Vein endothelial cell (primary cell): Measurements from ENCODE around the gene DTD1. TPM values are rescaled to one million over a fixed set of nuclear protein-coding genes. Genes with fewer than 3 reads are reported as not detected.

Experiments used
- small RNA-seq: library from RNA; depleted of rRNA; stranded (forward); fragments of <200 nt; gene quantifications from one replicate; pipeline ENCODE3, GENCODE V24; 2012
- total RNA-seq: library from RNA; depleted of rRNA; stranded (reverse); fragments of >200 nt; gene quantifications from 2 replicates; pipeline ENCODE4 v1.2.3, GENCODE V29; 2012

DTD1 gene
- 63.7 and 70.6 TPM in 2 replicates for total RNA-seq

GRCh38 chr20:18587665-18588573, at the start of gene DTD1:
DTD1 (plus strand) TSS chr20:18588054; CDS start chr20:18588073, 19 bp downstream.

GRCh38 chr20:18566892-18567738, 20.7 kb upstream of the DTD1 start, which contains the start of gene SMIM26:
SMIM26 (plus strand) TSS chr20:18567432; CDS start chr20:18567479, 47 bp downstream.

GRCh38 chr20:18813483-18813882, 225.6 kb downstream of the DTD1 start, which contains the start of gene SCP2D1:
SCP2D1 (plus strand) TSS chr20:18813783; CDS start chr20:18813816, 33 bp downstream.

Small RNAs within 50 kb of the gene (small RNA-seq; reads per million reads assigned to genes)
- not detected for gene RN7SL638P
- not detected for gene RNU6ATAC34P

Other genes starting within 250 kb of the DTD1 start
- gene DZANK1, start 121.0 kb upstream of the DTD1 start, total RNA-seq: 0.98 and 1.7 TPM in 2 replicates
- gene POLR3F, start 120.7 kb upstream of the DTD1 start, total RNA-seq: 13.6 and 20.3 TPM in 2 replicates
- gene RBBP9, start 90.8 kb upstream of the DTD1 start, total RNA-seq: 16.3 and 23.4 TPM in 2 replicates
- gene SEC23B, start 80.1 kb upstream of the DTD1 start, total RNA-seq: 37.1 and 38.2 TPM in 2 replicates
- gene SMIM26, start 20.6 kb upstream of the DTD1 start, total RNA-seq: 55.4 and 69.2 TPM in 2 replicates
- gene SCP2D1, start 225.7 kb downstream of the DTD1 start, total RNA-seq: not detected in 2 replicates